Right ventricle myocardium superior (tissue), 1 donor: ENCODE measurements around the gene CLUH. TPM values are rescaled to one million over a fixed set of nuclear protein-coding genes. Genes with fewer than 3 reads are reported as not detected.

Experiments
- ATAC-seq: fragments of 200-7000 bp; cut with Tn5 transposase; one replicate; pipeline ENCODE4 v1.9.1; 2020; ENCODE audit warnings: mild to moderate bottlenecking; ENCODE audit not compliant: poor library complexity
- DNase-seq: peaks from one replicate; pipeline ENCODE4 v3.0.0-alpha.2; 2020
- intact Hi-C: fragments of 100-400 bp; cut with DNase I; formaldehyde crosslinking; loops from one replicate; pipeline ENCODE4 v1.11.2; 2022
- long read RNA-seq: library from polyadenylated mRNA; unstranded; transcript quantifications from one replicate; pipeline ENCODE4 v2.0.0, GENCODE V29; 2021
- total RNA-seq: library from RNA; stranded (reverse); fragmentation: NEBNext Ultra II Directional; extraction: Animal tissue kit (Norgen Biotek cat#: 25700); gene quantifications from one replicate; pipeline ENCODE4 v1.2.1, GENCODE V29; 2021
- donor health status: DM: no; HTN: yes; CAD: no; lungs with severe emphysema.

The CLUH gene
- 175 TPM for total RNA-seq
- long read RNA-seq, full-length matches to known transcripts: 1 of 427 reads
- long read RNA-seq, partial matches to known transcripts: 408 of 427 reads
- long read RNA-seq, other reads (novel, unspliced or antisense): 18 of 427 reads

DNA sequence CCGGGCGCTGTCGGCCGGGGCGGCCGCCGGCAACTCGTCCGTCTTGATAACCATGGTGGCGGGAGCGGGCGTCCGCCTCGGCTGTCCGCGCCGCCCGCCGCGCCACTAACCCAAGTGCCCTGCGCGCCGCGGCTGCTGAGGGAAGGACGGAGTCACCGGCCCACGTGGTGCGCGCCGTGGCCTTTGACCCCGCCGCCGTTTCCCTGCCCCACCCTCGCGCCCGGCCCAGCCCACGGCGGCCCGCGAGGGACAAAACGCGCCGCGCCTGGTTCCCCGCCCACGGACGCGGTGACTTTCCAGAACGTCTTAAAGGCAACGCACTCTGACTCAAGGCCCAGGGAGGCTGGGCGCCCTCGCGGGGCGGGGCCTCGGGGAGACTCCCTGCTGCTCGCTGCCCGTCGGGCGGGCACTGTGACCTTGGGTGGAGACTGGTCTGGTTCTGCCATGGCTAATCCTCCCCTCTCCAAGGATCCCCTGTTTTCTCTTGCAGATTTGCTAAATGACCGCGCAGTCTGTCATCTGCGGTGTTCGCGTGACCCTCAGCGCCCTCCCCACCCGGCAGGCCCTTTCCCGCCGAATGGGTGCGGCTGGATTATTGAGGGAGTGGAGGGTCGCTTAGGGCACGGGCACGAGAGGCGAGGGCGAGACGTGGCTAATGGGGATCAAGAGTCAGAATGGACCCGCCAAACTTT, at the start of gene CLUH:
CLUH (minus strand) TSS at position 157 of the 692 bp plus-strand sequence; CDS start at position 54, 103 bp downstream.
- peak; percentile 98 for DNase-seq
- intact Hi-C loops: no loop called here
- ATAC-seq: peak; percentile 86

DNA sequence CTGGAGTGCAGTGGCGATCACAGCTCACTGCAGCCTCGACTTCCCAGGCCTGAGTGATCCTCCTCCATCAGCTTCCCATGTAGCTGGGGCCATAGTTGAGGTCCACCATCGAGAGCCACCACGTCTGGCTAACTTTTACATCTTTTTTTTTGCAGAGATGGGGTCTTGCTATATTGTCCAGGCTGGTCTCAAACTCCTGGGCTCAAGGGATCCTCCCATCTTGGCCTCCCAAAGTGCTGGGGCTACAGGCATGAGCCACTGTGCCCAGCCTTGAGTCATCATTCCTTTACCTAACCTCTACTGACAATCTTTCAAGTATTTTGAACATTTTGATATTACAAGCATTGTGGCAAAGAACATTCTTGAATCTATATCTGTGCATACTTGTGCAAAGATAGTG, 47.3 kb upstream of the CLUH start:
- intact Hi-C loops: no loop called here
- ATAC-seq (no peak), DNase-seq (no peak)

DNA sequence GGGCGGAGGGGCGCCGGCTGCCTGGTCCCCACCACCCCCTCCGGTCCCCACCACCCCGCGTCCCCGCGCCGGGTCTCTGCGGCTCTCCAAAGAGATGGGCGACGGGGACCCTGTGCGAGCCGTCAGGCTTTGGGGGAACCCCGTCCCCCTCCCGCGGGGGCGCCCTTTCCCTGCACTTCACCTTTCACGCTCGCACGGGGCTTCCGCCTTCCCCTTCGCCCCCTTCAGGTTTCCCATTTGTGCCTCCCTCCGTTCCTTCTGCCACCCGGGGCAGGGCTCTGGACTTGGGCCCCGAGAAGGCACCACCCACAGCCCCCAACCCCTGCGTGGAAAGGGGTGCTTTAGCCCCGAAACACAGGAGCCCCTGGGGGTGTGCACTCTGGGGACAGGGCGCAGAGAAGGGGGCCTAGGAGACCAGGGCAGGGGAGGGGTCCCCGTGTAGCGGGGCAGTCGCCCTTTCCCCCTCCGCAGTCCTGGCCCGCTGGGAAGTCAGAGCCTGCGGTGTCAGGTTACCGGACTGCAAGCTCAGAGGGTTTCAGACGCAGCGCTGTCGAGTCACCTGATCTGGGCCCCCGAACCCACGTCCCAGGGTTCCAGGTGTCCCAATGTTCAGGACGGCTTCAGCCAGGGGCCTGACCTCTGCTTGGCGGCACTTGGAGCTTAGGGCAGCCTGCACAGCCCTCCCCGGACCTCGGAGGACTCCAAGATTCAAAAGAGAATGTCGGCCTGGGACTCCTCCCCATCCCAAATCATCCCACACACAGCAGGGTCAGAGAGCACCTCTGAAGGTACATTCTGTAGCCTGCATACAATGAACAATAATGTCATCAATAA, 44.5 kb upstream of the CLUH start:
- DNase-seq (no peak), ATAC-seq (peak; percentile 48)
- intact Hi-C loops: no loop called here

DNA sequence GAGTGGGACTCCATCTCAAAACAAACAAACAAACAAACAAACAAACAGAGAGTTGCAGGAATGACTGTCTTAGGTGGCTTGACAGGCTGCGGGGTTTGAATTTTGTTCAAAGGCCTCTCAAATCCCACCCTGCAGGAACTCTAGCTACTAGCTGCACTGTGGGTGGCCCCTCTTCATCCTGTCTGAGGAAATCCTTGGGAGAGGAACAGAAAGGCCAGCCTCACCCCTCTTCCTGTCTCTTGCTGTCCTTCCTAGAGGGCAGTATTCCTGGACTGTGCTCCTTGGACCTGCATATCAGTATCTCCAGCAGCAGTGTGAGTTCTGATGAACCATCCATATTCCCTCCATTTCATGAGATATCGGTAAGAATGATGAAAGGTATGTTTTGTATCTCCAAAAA, 39.9 kb upstream of the CLUH start:
- DNase-seq (no peak), ATAC-seq (no peak)
- intact Hi-C loops: no loop called here

GRCh38 chr17:2750721-2751120, 39.2 kb upstream of the CLUH start:
- no peak for ATAC-seq
- DNase-seq: no peak
- intact Hi-C loops: no loop called here

GRCh38 chr17:2749784-2750181, 38.2 kb upstream of the CLUH start:
- DNase-seq (peak; percentile 81), ATAC-seq (peak; percentile 98)
- intact Hi-C loops: no loop called here

GRCh38 chr17:2749058-2749783, 37.7 kb upstream of the CLUH start, which contains the start of gene CCDC92B:
Gene CCDC92B, minus strand, starts transcription at chr17:2749652. Its CDS starts 14,507 bp downstream, at chr17:2735145.
- intact Hi-C loops: no loop called here
- ATAC-seq (no peak), DNase-seq (no peak)

DNA sequence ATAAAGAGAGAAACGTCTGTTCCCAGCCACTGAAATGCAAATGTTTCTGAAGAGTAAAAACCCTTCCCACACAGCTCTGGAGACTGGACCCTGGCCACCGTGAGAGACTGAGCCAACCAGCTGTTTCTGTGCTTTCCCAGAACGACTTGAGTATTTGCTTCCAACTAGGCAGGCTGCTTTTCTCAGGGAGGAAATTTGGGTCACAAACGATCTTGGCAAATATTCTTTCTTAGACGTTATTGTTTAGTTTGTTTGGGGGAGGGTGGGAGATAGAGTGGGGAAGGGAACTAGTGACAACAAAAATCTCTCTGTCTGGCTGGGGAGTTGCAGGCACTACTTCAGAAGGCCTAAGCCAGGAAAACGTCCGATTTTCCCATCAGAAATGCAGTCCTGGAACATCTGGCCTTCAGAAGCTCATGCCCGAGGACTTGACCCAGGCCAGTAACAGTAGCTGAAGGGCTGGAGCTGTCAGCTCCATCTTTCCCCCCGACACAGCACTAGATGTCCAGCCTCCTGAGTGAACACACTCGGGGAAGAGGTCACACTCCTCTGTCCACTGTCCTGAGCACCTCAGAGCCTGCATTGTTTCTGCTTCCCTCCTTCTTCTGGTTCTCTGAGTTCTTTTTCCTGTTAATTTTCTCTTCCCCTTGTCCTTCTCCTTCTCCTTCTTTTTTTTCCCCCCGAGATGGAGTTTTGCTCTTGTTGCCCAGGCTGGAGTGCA, 33.9 kb upstream of the CLUH start:
- DNase-seq (no peak), ATAC-seq (peak; percentile 11)
- intact Hi-C loops: no loop called here

DNA sequence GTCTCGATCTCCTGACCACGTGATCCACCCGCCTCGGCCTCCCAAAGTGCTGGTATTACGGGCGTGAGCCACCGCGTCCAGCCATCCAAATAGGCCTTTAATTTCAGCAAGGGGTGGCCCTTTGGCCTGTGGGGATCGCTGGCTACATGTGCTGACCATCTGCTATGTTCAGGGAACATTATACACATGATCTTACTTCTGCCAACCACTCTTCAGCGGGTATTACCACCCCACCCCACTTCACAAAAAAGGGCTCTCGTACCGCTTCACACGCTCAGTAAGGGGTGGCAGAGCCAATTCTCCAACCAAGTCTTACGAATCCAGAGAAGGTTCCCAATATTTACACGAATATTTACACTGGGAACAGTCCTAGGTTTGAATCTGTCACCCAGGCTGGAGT, 26.1 kb upstream of the CLUH start:
- no peak for ATAC-seq
- intact Hi-C loops: no loop called here
- DNase-seq: no peak

DNA sequence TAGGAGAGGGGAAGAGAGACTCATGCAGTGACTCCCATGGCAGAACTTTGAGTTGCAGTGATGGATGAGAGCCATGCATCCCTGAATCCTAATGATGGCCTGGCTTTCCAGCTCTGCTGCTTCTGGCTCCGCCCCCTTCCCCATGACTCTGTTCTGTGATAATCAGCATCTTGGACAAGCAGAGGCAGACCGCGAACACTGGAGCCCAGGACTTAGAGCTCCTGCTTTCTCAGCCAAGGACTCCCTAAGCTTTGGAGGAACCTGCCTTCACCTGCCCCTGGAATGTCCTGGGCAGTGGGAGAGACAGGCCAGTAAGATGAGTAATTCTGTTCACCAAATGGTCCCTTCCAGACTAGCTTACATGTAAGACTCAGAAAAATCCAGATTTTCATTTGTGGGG, 25.4 kb upstream of the CLUH start:
- ATAC-seq (no peak), DNase-seq (no peak)
- intact Hi-C loops: no loop called here

DNA sequence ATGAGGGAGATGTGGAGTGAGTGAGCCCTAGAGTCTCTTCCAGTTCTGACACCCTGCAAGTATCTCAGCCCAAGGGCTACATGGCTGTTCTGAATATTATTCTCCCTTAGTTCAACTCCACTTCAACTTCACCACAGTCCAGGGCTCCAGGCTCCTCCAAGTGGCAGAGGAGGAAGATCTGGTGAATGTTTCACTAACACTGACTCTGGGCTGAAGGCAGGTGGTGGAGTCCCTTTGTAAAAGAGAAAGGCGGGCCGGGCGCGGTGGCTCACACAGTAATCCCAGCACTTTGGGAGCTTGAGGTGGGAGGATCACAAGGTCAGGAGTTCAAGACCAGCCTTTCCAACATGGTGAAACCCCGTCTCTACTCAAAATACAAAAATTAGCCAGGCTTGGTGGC, 24.3 kb upstream of the CLUH start:
- ATAC-seq (no peak), DNase-seq (no peak)
- intact Hi-C loops: no loop called here

- DNase-seq (no peak), ATAC-seq (no peak)
- intact Hi-C loops: no loop called here
These were observed 23.4 kb upstream of the CLUH start for GRCh38 chr17:2734939-2735338.

- intact Hi-C loops: no loop called here
- ATAC-seq (no peak), DNase-seq (no peak)
These were observed 20.2 kb upstream of the CLUH start for GRCh38 chr17:2731807-2732206.

- ATAC-seq (no peak), DNase-seq (no peak)
- intact Hi-C loops: no loop called here
These were observed 19.3 kb upstream of the CLUH start for GRCh38 chr17:2730764-2731353.

- DNase-seq: peak; percentile 60
- peak; percentile 83 for ATAC-seq
- intact Hi-C loops: no loop called here
These were observed 13.2 kb upstream of the CLUH start for GRCh38 chr17:2724784-2725164.

- peak; percentile 61 for DNase-seq
- ATAC-seq: peak; percentile 30
- intact Hi-C loops: no loop called here
These were observed 12.6 kb upstream of the CLUH start for GRCh38 chr17:2723997-2724783.

GRCh38 chr17:2723505-2723996, 12.0 kb upstream of the CLUH start:
- ATAC-seq (peak; percentile 13), DNase-seq (no peak)
- intact Hi-C loops: no loop called here
